GM12891 (cell line): Measurements from ENCODE around the gene CEP152.

Experiments
- DNase-seq: peaks from one replicate; pipeline ENCODE4 v3.0.0; 2011; ENCODE audit warnings: low spot score; ENCODE audit not compliant: insufficient read length
- FAIRE-seq: peaks from 2 replicates; lab custom pipeline; 2011; peaks lifted over from hg19 to GRCh38; lab: Jason Lieb, UNC
- PAX5 ChIP-seq: IDR thresholded peaks from 2 replicates; pipeline ENCODE4 v1.6.1; 2011; ENCODE audit warnings: low read length, moderate library complexity, mild to moderate bottlenecking; ENCODE audit not compliant: insufficient read depth, severe bottlenecking
- POLR2A ChIP-seq: IDR thresholded peaks from 2 replicates; pipeline ENCODE4 v1.6.1; 2011; ENCODE audit warnings: low read depth, low read length, control low read depth
- POLR2AphosphoS5 ChIP-seq: IDR thresholded peaks from 2 replicates; pipeline ENCODE4 v1.6.1; 2011; ENCODE audit warnings: low read depth, low read length, control low read depth
- POU2F2 ChIP-seq: IDR thresholded peaks from 2 replicates; pipeline ENCODE4 v1.6.1; 2011; ENCODE audit warnings: low read depth, mild to moderate bottlenecking, control low read depth, low read length, moderate library complexity
- SPI1 ChIP-seq: IDR thresholded peaks from 2 replicates; pipeline ENCODE4 v1.6.1; 2011; ENCODE audit warnings: low read depth, low read length, control low read depth
- TAF1 ChIP-seq: IDR thresholded peaks from 2 replicates; pipeline ENCODE4 v1.6.1; 2011; ENCODE audit warnings: low read depth, low read length, control low read depth

The CEP152 gene

DNA sequence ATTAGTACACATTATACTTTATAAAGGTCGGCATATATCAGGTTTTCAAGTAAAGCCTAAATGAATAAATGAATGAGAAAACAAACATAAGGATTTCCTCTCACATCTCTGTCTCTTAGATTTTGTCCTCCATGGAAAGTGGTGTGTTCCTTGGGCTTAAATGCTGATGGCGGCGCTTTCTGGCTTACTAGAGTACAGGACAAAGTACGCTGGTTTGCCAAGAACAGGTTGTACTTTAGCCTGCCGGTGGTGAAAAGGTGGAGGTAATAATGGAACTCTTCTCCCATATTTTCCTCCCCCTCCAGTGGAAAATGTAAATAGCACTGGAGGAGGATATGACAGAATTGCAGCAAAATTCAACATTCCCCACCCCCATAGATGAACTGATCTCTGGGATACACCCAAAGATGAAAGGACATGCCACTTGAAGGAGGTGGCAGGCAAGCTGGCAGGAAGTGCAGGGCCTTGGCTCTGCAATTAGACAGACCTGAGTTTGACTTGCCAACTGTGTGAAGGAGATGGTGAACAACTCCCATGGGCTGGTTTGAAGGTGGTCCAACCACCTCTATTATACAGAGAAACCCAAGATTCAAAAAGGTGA, 29.3 kb downstream of the CEP152 start:
- DNase-seq (no peak), FAIRE-seq (no peak)
- TF ChIP-seq PAX5, result no peak
- no peak for TF ChIP-seq POLR2A
- no peak for TF ChIP-seq POU2F2
- TF ChIP-seq POLR2AphosphoS5, result no peak
- TF ChIP-seq TAF1, result no peak
- no peak for TF ChIP-seq SPI1

DNA sequence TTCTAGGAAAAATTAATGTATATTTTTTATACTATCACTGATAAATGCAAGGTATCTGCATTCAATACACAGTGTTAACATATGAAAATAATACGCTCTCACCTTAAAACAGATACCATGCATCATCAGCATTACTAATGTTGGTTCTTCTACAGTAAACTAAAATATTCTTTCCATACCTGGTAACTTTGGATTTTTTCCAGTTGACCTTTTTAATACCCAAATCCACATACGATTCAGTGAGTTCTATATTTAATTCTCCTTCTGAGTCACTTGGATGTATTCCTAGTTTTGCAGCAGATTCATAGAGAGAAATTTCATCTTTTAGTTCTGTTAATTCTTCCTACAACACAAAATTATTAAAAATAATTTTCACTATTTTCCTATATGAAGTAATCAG, 29.9 kb downstream of the CEP152 start:
- FAIRE-seq, result no peak
- no peak for DNase-seq
- TF ChIP-seq POLR2A, result no peak
- TF ChIP-seq POU2F2, result no peak
- no peak for TF ChIP-seq POLR2AphosphoS5
- TF ChIP-seq PAX5, result no peak
- TF ChIP-seq SPI1, result no peak
- no peak for TF ChIP-seq TAF1

DNA sequence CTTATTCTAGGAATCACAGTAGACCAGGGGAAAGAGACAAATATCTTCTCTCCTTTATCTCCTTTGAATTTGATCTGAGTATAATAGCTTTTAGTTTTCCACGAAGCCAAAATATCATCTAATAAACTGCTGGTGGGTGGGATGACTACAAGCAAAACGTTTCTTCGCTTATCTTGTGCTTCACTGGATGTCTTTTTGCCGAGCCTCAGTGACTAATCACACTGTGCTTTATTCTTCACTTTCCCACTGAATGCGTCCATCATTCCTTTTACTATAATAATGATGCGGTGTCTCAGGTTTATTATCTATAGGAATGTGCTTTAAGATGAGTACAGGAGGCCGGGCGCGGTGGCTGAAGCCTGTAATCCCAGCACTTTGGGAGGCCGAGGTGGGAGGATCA, 32.5 kb downstream of the CEP152 start:
- DNase-seq (no peak), FAIRE-seq (no peak)
- TF ChIP-seq PAX5 (no peak), TAF1 (no peak), POLR2AphosphoS5 (no peak), POU2F2 (no peak), POLR2A (no peak)

GRCh38 chr15:48777645-48778330, 33.1 kb downstream of the CEP152 start:
- DNase-seq (no peak), FAIRE-seq (no peak)
- TF ChIP-seq TAF1 (no peak), POLR2AphosphoS5 (no peak), PAX5 (no peak), SPI1 (no peak), POU2F2 (no peak), POLR2A (no peak)

DNA sequence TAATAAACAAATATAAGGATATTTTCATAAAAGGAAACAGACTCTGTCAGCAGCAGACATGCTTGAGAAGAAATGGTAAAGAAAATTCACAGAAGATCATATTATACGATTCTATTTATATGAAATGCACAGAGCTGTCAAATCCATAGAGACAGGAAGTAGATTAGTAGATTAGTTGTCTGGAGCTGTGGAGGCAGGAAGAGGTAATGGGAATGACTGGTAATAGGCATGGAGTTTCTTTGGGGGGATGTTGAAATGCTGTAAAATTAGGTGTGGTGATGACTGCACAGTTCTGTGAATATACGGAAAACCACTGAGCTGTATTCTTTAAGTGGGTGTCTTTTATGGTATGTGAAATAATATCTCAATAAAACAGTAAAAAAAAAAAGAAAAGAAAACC, 35.3 kb downstream of the CEP152 start:
- FAIRE-seq (no peak), DNase-seq (no peak)

GRCh38 chr15:48774484-48774883, 36.4 kb downstream of the CEP152 start:
- TF ChIP-seq TAF1 (no peak), POLR2A (no peak), POLR2AphosphoS5 (no peak), POU2F2 (no peak), SPI1 (no peak), PAX5 (no peak)
- DNase-seq (no peak), FAIRE-seq (no peak)

More for the DNA sequence above, 35.3 kb downstream of the CEP152 start:
- no peak for TF ChIP-seq PAX5
- no peak for TF ChIP-seq TAF1
- no peak for TF ChIP-seq POU2F2
- TF ChIP-seq POLR2A, result no peak
- no peak for TF ChIP-seq SPI1
- TF ChIP-seq POLR2AphosphoS5, result no peak

- no peak for DNase-seq
- no peak for FAIRE-seq
- TF ChIP-seq POLR2AphosphoS5 (no peak), SPI1 (no peak), TAF1 (no peak), PAX5 (no peak)
These were observed 44.7 kb downstream of the CEP152 start for GRCh38 chr15:48766196-48766595.

- DNase-seq (no peak), FAIRE-seq (no peak)
- TF ChIP-seq TAF1 (no peak), POU2F2 (no peak), SPI1 (no peak), POLR2A (no peak), POLR2AphosphoS5 (no peak), PAX5 (no peak)
These were observed 45.8 kb downstream of the CEP152 start for GRCh38 chr15:48765022-48765421.

DNA sequence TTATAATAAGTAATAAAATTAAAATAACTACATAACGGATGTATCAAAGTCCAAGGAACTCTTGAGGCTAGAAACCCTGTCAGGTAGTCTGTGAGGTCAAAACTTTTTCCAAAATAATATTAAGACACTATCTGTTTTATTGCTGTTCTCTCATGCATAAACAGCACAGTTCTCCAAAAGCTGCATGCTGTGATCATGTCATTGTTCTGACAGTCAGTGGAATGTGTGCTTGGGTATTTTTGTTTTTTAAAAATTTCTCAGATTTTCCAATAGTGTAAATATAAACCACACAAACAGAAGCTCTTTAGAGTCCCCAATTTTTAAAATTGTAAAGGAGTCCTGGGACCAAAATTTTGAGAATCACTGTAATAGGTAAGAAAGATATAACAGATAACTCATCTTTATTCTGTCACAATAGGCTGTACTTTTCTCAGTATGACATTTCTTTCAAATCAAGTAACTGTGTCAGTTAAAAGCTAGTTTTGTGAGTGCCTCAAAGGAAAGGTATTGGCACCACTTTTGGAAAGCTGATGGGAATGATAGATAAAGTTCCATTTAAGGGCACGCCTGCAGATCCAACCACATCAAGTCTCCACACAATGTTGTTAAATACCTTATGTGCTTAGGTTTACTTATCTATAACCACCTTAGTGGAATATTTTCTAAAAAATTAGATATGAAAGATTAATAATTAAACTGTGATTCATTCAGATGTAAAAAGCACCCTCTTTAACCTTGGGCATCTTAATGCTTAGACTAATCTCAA, 49.3 kb downstream of the CEP152 start:
- FAIRE-seq, result no peak

More for the DNA sequence above, 49.3 kb downstream of the CEP152 start:
- TF ChIP-seq TAF1 (no peak), POU2F2 (no peak), POLR2AphosphoS5 (no peak), PAX5 (no peak)
- no peak for DNase-seq
